ENCODE data around the gene F12.
A peak's percentile ranks its signal among the peaks of the same experiment; 100 is the strongest.

The F12 gene
- long read RNA-seq, donor 1 = 0 reads
- long read RNA-seq, donor 2, partial matches to known transcripts = 10 of 10 reads
- long read RNA-seq, donor 2, other reads (novel, unspliced or antisense) = 0 of 10 reads
- long read RNA-seq, donor 3 = 0 reads
- long read RNA-seq, donor 4 = 0 reads
- long read RNA-seq, donor 5 = 0 reads
- long read RNA-seq, donor 6 = 0 reads
- long read RNA-seq, donor 7, partial matches to known transcripts = 0 of 1 reads
- long read RNA-seq, donor 7, other reads (novel, unspliced or antisense) = 0 of 1 reads
- long read RNA-seq, donor 8 = 0 reads

DNA sequence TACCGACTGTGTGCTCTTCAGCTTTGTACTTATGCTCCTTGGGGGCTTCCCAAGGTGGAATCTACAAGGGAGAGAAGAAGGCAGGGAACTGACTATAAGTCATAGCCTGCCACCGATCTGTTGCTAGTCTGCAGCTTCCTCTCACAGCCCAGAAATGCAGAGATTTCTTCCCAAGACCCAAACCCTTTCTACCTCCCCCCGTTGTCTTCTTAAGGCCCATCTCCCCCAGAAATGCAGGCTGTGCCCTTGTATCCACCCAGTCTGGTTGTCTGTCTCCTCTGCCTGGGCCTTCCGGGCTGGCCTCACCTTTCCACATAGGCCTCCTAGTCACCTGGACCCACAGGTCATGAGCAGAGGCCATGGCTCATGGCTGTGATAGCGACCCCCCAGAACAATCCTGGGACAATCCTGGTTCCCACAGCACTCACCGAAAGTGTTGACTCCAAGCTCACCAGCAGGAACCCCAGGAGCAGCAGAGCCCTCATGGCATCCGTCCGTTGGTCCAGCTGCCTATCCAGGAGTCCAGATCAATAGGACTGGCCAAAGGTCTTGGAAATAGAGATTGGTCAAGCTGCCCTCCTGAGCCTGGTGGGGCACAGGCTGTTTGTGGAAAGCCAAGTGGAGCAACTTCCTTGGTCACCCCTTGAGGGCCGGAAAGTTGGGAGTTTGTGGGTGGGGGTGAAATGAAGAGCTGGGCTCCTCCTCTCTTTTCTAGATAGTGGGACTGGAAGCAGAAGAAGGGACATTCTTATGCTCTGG is at the start of gene F12:
F12 (minus strand) TSS at position 522 of the 759 bp plus-strand sequence; CDS start at position 485, 37 bp downstream.
- DNase-seq = no peak

DNA sequence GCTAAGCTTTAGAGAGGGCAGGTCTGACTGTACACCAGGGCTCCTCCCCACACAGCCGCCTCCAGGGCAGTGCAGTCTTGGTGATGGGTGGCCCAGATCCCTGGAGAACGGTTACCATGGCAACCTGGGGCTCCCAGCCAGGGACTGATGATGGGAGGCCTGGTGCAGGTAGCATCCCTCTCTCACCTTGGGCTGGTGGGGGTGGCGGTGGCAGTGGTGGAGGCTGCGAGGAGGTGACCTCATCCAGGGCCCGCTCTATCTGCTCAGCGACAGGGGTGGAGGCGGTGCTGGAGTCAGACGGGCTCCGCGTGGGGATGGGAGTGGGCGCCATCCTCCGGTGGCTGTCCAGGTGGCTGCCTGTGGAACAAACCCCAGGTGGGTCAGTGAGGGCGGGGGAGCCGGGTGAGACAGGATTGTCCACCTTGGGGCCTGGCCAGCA is 49.6 kb upstream of the F12 start:
- DNase-seq = no peak

DNA sequence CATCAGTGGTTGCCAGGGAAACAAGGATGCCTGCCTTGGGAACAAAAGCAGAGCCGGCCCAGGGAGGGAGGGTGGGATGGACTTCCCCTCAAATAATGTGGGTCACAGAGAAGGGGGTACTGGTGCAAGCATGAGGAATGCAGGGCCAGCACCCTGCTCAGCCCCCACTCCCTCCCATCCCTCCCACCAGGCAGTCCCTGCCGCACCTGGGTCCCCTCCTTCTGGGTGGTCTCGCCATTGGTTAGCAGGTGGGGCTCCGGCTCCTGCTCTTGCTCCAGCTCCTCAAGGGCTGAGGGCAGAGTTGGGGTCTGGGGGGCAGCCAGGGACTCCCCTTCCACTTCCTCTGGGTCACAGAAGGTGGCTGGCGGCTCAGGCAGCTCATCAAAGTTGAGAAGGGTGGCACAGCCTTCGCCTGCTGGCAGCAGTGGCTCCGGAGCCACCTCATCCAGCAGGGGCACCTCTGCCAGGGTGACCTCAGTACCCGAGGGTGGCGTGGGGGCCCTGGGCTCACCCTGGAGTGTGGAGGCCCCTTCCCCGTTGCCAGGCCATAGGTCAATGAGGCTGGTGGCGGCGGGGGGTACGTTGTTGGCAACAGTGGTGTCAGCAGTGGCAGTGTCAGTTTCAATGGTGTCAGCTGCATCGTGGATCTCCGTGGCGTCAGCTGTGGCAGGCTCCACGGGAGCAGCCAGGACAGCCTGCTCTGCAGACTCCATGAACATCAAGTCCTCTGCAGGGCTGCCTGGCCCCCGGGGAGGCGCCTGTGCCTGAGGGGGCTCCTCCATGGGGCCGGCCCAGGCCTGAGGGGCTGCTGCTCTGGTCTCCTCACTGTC is 48.7 kb upstream of the F12 start:
- DNase-seq = no peak

DNA sequence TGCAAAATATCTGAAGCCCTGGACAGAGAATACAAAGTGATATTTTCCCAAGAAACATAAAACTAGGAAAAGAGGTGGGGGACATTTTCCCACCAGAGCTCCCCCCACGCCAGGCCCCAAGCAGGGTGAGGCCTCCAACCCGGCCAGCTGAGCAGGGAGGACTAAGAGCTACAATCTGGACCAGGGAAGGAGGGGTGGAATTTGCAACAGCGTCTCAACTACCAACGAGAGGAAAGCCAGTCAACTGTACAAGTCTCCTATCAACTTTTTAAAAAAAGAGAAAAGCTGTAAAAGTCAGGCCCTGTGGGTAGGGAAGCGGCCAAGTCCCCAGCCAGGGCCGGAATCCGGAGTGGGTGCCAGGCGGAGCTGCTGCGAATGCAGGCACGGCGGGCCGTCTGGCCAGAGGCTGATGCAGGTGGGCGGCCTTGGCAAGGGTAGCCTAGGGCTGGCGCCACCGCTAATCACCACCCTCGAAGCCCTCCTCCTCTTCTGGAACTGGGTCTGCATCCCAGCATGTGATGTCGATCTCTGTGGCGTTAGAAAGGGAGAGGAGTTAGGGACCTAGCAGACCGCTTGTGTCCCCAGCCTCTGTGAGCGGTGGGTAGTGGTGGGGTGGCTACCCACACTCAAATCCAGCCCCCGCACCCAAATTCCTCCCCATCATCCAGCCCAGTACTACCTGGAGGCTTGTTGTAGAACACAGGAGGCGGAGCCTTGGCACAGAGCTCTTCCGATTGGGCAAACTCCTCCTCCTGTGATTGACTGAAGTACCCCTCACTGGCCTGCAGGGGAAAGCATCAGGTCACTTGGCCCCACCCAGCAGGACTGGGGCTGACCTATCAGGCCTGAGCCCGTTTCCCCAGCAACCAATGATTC is 47.9 kb upstream of the F12 start:
- DNase-seq = peak; percentile 63

DNA sequence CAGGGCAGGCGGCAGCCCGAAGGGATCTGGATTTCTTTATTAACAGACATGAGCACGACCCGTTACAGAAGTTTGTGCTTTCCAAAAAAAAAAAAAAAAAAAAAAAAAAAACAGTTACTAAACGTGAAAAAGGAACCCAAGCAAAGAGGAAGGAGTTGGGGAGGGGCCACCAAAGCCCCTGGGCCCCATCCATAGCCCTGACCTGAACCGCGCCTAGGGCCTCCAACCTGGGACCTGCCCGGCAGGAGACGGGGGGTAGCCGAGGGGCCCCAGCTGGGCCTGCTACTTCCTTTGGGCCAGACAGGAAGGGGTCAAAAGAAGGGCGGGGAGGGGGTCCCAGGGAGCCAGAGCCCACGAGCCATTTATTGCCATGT is 47.2 kb upstream of the F12 start:
- DNase-seq = no peak

DNA sequence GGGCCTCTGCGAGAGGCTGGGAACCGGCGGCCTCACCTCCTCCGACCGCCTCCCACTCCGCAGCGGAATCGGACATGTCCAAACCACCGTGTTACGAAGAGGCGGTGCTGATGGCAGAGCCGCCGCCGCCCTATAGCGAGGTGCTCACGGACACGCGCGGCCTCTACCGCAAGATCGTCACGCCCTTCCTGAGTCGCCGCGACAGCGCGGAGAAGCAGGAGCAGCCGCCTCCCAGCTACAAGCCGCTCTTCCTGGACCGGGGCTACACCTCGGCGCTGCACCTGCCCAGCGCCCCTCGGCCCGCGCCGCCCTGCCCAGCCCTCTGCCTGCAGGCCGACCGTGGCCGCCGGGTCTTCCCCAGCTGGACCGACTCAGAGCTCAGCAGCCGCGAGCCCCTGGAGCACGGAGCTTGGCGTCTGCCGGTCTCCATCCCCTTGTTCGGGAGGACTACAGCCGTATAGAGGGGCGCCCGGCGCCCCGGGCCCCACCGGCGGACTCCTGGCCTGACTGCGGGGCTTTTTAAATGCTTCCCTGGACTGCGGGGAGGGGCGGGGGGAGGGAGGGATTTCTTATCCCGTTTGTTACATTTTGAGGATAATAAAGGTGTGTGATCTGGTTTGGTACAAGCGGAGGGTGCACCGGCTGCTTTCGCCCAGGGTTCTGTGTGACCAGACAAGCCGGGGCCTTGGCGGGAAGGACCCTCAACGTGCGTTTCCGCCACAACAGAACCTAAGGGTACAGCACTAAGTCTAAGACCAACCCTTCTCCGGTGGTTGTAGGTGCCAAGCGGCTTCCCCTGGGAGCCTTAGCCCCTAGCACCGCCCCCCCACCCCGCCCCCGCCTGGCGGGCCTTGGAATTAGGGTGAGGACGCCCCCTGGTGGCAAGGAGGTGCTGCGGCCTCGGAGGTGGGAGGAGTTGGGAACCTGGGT is 46.6 kb upstream of the F12 start:
- DNase-seq = peak; percentile 90

DNA sequence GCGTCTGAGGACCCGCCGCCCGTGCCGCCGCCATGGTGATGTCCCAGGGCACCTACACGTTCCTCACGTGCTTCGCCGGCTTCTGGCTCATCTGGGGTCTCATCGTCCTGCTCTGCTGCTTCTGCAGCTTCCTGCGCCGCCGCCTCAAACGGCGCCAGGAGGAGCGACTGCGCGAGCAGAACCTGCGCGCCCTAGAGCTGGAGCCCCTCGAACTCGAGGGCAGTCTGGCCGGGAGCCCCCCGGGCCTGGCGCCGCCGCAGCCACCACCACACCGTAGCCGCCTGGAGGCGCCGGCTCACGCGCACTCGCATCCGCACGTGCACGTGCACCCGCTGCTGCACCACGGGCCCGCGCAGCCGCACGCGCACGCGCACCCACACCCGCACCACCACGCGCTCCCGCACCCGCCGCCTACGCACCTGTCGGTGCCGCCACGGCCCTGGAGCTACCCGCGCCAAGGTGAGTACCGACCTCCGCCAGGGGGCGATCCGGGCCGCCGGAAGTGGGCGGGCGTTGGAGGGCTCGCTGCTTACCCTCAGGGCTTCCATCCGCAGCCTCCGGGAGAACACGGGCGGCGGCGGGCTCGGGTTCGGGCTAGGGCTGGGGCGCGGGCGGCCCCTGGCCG is 45.8 kb upstream of the F12 start:
- DNase-seq = peak; percentile 92

DNA sequence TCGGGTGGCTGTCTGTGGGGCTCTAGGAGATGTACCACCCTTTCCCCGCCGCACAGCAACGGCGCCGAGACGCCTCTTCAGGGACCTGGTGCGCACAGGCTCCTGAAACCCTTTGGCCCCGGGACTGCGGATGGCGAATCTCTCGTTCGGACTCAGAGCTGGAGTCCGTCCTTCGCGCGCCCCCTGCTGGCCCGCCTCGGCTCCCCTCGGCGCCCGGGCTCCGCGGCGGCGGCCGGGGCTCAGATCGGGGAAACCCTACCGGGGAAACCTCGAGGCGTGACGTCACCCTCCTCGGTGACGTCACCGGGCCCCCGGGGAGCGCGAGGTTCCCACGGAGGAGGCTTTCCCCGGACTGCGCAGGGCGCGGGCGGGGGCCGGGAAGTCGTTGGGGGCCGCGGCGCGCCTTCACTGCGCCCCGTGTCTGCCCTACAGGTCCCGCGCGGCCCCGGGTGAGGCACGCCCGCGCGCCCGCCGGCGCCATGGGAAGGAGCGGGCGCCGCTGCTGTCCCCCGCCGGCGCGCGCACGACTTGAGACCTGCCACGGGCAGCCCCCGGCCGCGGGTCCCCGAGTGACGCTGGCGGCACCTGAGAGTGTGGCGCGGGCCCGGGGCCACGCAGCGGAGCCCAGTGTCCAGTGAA is 45.2 kb upstream of the F12 start:
- peak; percentile 97 for DNase-seq

DNA sequence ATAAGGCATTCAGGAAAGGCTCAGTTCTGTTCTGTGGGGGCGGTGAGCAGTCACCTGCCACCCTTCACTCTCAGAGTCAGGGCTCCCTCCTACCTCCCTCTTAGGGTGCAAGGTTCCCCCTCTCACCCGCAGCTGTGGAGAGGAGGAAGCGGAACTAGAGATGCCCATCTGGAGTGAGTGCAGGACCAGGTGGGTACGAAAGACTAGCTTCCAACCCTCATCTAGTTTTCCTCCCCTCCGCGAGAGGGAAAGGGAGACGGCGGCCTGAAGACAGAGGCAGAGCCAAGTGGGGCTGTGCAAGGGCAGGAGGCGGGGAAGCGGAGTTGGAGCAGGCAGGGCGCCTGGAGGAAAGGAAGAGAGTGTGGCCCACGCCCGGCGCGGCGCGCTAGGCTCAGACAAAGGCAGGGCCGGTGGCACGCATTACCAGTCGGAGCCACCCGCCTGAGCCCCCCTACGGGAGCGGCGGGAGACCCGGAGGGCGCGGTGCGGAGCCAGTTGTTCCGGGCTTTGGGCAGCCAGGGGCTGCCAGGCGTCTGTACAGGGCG is 44.6 kb upstream of the F12 start:
- peak; percentile 90 for DNase-seq

DNA sequence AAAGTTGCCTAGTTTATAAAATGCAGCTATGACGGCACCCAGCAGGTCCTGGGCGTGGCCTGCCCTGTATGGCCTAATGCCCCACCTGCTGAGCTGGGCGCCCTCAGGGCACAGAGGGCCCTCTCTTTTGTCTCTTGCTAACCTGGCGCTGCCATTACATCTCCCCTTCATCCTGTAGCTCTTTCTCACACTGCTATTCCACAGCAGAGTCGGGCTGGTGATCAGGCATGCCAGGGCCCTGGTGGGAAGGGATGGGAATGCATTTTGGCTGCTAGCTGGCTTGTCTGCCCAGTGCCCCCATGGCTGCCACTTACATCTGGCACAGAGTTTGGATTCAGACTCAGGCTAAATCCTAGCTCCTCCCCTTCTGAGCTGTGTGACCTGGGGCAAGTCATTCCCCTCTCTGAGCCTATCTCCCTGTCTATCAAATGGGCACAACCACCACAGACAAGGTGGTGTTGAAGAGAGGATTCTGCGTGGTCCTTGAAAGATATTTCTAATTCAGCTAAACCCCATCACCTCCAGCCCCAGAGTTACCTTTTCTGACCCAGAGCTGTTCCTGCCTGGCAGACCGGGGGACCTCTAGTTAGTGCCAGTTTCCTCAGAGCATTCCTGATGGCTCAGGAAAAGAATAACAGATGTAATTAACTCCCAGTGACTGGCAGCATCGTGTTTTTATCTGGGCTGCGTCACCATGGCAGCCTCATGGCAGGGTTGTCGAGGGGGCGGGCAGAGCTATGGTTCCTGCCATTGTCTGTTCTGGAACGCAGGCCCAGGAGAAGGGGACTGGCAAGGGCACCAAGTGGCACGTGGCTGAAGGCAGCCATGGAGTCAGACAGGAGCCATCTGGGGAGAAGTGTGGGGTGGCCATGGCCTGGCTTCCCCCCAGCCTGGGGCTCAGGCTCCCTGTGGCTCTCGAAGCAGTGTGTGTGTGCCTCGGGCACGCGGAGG is 43.6 kb upstream of the F12 start:
- no peak for DNase-seq

DNA sequence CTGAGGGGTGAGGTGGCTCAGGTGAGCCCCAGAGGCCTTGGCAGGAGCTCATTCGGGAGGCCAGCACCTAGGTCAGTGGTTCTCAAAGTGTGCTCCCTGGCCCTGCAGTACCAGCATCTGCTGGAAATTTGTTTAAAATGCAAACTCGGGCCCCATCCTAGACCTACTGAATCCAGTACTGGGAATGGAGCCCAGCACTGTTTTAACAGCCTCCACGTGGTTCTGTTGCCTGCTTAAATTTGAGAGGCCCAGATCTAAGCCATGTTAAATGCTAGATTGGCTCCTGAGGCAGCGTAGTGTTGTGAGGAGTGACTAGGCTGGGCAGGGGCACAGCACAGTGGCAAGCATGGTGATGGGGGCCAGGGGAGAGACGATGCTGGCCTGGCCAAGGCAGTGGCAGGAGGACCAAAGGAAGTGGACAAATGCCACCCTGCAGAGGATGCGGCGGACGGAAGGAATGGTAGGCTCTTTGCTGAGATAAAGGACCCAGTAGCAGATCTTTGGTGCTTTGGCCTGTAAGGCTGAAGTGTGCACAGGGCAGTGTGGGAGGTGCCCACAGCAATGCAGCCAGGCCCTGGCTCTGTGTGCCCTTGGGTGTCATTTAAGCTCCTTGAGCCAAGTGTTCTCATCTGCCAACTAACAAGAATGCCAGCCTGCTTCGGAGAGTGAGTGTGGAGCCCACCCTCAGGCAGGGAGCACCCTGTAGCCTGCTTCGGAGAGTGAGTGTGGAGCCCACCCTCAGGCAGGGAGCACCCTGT is 41.5 kb upstream of the F12 start:
- DNase-seq = no peak

DNA sequence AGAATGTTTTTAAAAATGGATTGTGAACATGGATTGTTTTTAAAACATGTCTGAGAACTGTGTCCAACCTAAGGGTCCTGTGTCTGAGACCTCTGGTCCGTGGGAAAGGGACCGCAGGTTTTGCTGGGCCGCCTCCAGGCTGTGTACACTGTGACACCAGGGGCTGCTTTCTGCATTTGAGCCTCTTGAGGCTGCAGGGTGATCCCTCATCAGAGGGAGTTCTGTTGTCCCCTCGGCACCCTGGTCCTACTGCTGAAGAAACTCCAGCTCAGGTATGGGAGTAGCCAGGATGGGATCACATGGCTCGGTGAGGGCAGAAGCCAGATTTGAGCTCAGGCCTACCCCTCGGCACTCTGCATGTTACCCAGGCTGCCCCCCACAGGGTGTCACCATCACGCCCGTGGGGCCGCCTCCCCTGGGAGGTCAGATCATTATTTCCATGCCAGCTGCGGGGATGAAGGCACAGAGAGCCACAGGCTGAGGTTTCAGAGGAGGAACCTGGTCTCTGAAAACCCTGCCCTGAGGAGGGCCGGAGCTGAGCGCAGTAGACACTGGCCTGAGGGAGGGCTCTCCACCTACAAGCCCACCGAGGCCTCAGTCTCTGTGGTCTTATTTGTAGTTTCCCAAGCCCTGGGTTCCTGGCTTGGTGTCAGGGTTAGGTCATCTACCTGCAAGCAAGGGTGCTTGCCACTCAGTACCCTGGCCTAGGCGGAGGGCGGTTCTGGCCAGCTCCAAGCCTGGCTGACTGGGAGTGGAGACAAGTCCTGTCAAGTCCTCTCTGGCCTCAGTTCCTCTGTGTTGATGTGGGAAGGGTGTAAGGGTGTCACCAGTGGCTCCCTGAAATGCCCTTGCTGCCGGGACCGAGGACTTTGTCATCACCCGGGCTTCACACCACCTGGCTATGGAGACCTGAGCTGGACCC is 40.0 kb upstream of the F12 start:
- no peak for DNase-seq

DNA sequence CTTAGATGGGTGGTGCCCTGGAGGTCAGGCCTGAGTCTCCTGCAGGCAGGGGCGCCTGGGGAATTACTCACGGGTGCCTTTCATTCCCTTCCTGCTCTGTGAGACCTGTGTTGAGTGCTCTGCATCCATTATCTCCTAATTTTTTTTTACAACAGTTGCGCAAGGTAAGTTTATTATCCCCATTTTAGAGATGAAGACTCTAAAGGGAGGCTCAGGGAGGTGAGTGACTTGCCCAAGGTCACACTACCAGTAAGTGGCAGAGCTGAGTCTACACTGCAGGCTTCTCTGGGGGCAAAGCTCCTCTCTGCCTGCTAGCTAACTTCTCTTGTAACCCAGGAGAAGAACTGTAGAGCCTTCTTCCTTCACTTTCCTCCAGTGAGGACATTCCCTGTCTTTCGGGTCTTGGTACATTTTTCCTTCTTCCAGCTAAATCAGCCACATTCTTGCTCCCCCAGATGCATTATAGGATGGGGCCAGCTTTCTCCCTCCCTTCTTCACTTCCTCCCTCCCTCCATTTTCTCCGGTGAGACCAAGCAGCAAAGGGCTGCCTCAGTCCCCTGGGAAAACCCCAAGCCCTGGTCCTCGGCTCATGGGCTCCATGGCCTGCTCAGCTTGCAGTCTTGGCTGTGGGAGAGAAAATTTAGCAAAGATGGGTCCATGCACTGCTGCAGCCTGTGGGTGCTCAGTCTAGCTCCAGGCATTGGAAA is 39.0 kb upstream of the F12 start:
- no peak for DNase-seq

DNA sequence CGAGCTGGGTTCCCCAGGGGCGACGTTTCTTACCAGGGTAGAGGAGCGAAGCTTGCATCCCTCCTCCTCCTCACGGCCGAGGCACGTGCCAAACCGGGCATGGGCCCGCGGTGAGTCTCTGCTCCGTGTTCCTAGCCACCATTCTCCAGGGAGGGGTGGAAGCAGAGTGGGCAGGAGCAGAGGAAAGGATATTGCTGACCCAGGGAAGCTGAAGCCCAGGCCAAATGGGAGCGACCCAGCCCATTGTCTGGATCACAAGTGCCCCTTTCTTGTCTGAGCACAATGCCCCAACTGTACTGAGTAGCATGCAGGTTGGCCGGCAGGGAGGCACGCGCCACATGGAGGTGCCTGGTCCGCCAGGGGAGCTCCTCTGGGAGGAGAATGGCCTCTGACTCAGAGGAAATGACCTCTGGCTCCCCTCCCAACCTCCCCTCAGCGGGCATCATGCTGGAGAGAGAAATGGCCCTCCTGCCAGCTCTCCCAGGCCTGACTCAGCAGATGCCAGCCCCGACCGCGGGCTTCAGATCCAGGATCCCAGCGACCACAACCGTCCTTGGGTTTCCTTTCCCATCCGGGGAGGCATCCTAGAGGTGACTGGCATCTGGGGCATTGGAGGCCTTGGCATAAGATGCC is 38.4 kb upstream of the F12 start:
- peak; percentile 66 for DNase-seq

DNA sequence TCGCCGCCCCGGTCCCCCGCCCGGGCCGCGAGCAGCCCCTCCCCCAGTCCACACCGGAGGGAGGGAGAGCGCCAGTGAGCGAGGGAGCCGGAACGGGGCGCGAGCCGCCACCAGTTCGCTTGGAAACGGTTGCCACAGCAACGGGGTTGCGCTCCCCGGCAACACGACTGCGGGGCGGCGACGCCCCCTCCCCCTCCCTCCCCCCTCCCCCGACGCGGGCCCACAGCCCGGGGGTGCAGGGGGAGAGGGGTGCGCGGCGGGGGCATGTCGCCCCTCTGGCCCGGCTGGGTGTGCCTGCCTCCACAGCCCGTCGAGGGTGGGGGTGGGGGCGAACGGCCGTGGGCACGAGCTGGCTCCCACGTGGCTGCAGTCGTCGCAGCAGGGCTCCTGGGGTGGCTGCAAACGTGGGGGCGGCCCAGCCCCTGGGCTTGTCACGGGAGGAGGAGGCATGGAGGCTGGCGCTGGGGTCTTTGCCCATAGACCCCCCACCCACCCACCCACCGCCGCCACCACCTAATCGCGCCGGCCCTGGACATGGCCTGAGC is 37.8 kb upstream of the F12 start:
- DNase-seq = no peak

Measured in right kidney (tissue), 9 donors.